OCI-LY1 (cell line): ENCODE results near the gene COG4.

Source experiments
- H2AFZ ChIP-seq: fragments of 200-600 bp; sonication (generic), shearing (Covaris generic); 2 replicates; pipeline ENCODE4 v1.6.0; 2014; ENCODE audit warnings: antibody characterized with exemption, mild to moderate bottlenecking, low read length
- H3F3A ChIP-seq: fragments of 200-600 bp; sonication (generic), shearing (Covaris generic); 2 replicates; pipeline ENCODE4 v1.6.0; 2014; ENCODE audit warnings: mild to moderate bottlenecking, antibody characterized with exemption, low read length, moderate library complexity; ENCODE audit not compliant: insufficient read depth
- H3K27ac ChIP-seq: fragments of 200-600 bp; sonication (generic); 2 replicates; pipeline ENCODE4 v1.5.1; 2014; ENCODE audit warnings: low read length, mixed run types, mild to moderate bottlenecking, low read depth; ENCODE audit not compliant: poor library complexity, severe bottlenecking
- H3K27me3 ChIP-seq: fragments of 200-600 bp; sonication (generic); 2 replicates; pipeline ENCODE4 v1.6.0; 2014; ENCODE audit warnings: antibody characterized with exemption, mild to moderate bottlenecking, low read length, moderate library complexity; ENCODE audit not compliant: insufficient read depth
- H3K36me3 ChIP-seq: fragments of 200-600 bp; sonication (generic); 2 replicates; pipeline ENCODE4 v1.6.1; 2014; ENCODE audit warnings: mild to moderate bottlenecking, antibody characterized with exemption, low read length, moderate library complexity, mixed read lengths; ENCODE audit not compliant: insufficient read depth
- H3K4me1 ChIP-seq: fragments of 200-600 bp; sonication (generic); 2 replicates; pipeline ENCODE4 v1.5.1; 2014; ENCODE audit warnings: mild to moderate bottlenecking, low read length, moderate library complexity; ENCODE audit not compliant: insufficient read depth, severe bottlenecking
- H3K4me2 ChIP-seq: fragments of 200-600 bp; sonication (generic), shearing (Covaris generic); 2 replicates; pipeline ENCODE4 v1.6.1; 2014; ENCODE audit warnings: low read length
- H3K4me3 ChIP-seq: fragments of 200-600 bp; sonication (generic); 2 replicates; pipeline ENCODE4 v1.5.1; 2014; ENCODE audit warnings: low read length, low read depth, mild to moderate bottlenecking, mixed read lengths; ENCODE audit not compliant: poor library complexity, severe bottlenecking
- H3K79me2 ChIP-seq: fragments of 200-600 bp; shearing (Covaris generic); 2 replicates; pipeline ENCODE4 v1.6.1; 2016; ENCODE audit warnings: mixed run types, low read length, mixed read lengths; ENCODE audit not compliant: insufficient read depth
- H3K9ac ChIP-seq: fragments of 200-600 bp; sonication (generic), shearing (Covaris generic); 2 replicates; pipeline ENCODE4 v1.6.1; 2014; ENCODE audit warnings: mild to moderate bottlenecking, low read length, mixed read lengths
- H3K9me2 ChIP-seq: fragments of 200-600 bp; sonication (generic), shearing (Covaris generic); 2 replicates; pipeline ENCODE4 v1.6.1; 2014; ENCODE audit warnings: low read depth, mild to moderate bottlenecking, low read length, mixed read lengths
- H3K9me3 ChIP-seq: fragments of 200-600 bp; shearing (Covaris generic); 2 replicates; pipeline ENCODE4 v1.6.1; 2014; ENCODE audit warnings: low read length, mixed read lengths
- H4K20me1 ChIP-seq: fragments of 200-600 bp; sonication (generic), shearing (Covaris generic); 2 replicates; pipeline ENCODE4 v1.6.0; 2016; ENCODE audit warnings: mild to moderate bottlenecking, low read length; ENCODE audit not compliant: insufficient read depth
- EZH2 ChIP-seq: fragments of 200-600 bp; sonication (generic), shearing (Covaris generic); IDR thresholded peaks from 2 replicates; pipeline ENCODE4 v1.8.0; 2017; ENCODE audit warnings: borderline replicate concordance, mixed run types, mild to moderate bottlenecking, antibody characterized with exemption, low read length, moderate library complexity, mixed read lengths
- TF ChIP-seq, protein P1 (sequence below): fragments of 200-600 bp; sonication (generic), shearing (Covaris generic); IDR thresholded peaks from 2 replicates; pipeline ENCODE4 v1.5.1; 2017; ENCODE audit warnings: mild to moderate bottlenecking, antibody characterized with exemption, low read length, moderate library complexity, mixed read lengths

The COG4 gene

DNA sequence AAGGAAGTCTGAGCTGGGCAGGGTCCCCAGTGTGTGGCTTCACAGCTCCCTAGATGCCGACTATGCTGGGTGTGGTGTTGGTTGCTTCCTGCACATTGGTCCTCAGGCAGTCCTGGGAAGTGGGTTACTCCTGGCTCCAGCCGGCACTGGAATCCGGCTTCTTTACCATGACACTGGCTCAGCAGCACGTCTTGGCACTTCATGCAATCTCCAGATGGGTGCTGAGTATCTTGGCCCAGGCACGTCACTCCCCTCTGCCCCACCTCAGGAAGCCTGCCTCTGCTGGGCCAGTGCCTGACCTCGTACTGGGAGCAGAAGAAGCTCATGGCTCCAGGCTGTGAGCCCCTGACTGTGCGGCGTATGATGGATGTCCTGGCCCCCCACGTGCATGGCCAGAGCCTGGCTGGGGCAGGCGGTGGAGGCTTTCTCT lies 44.4 kb downstream of the COG4 start:
- Histone ChIP-seq H3K4me3 (no peak overlapping the region), H3K9me2 (no peaks in the 10 kb centered on the region), H3K27ac (no peak overlapping the region), H2AFZ (no peak overlapping the region), H3K36me3 (peaks cover 53% of the 10 kb centered on the region), H3K4me2 (no peak overlapping the region), H3K79me2 (no peaks in the 10 kb centered on the region), H3K9ac (no peak overlapping the region), H3K27me3 (no peaks in the 10 kb centered on the region), H3K9me3 (no peaks in the 10 kb centered on the region), H3F3A (no peaks in the 10 kb centered on the region), H4K20me1 (no peaks in the 10 kb centered on the region), H3K4me1 (peaks cover 44% of the 10 kb centered on the region)
- TF ChIP-seq, protein P1, sequence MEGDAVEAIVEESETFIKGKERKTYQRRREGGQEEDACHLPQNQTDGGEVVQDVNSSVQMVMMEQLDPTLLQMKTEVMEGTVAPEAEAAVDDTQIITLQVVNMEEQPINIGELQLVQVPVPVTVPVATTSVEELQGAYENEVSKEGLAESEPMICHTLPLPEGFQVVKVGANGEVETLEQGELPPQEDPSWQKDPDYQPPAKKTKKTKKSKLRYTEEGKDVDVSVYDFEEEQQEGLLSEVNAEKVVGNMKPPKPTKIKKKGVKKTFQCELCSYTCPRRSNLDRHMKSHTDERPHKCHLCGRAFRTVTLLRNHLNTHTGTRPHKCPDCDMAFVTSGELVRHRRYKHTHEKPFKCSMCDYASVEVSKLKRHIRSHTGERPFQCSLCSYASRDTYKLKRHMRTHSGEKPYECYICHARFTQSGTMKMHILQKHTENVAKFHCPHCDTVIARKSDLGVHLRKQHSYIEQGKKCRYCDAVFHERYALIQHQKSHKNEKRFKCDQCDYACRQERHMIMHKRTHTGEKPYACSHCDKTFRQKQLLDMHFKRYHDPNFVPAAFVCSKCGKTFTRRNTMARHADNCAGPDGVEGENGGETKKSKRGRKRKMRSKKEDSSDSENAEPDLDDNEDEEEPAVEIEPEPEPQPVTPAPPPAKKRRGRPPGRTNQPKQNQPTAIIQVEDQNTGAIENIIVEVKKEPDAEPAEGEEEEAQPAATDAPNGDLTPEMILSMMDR: no peak
- no peak for TF ChIP-seq EZH2

DNA sequence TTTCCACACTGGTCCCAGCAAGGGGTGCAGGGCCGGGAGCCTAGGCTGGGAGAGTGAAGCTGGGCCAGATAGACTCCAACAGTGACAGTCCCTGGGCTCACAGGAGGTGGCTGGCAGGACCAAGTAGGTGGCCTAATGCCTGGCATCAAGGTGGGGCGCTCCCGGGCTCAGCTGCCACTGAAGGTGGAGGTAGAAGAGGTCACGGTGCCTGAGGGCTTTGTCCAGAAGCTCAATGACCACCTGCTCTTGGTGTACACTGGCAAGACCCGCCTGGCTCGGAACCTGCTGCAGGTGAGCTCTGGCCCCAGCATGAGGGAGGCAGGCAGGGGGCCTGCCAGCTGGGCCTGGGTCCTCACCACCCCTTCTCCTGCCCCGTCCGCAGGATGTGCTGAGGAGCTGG lies 45.2 kb downstream of the COG4 start:
- H3K27ac ChIP-seq: no peak overlapping the region
- peaks cover 37% of the 10 kb centered on the region for H3K4me1 ChIP-seq
- H3K9me2 ChIP-seq: no peaks in the 10 kb centered on the region
- no peak overlapping the region for H2AFZ ChIP-seq
- H3K4me2 ChIP-seq: no peak overlapping the region
- H3K9ac ChIP-seq: no peak overlapping the region
- no peaks in the 10 kb centered on the region for H4K20me1 ChIP-seq
- TF ChIP-seq, protein P1: no peak
- TF ChIP-seq EZH2: no peak
- H3K79me2 ChIP-seq: no peaks in the 10 kb centered on the region
- no peaks in the 10 kb centered on the region for H3K27me3 ChIP-seq
- H3K4me3 ChIP-seq: no peak overlapping the region
- no peaks in the 10 kb centered on the region for H3K9me3 ChIP-seq
- peaks cover 53% of the 10 kb centered on the region for H3K36me3 ChIP-seq
- no peaks in the 10 kb centered on the region for H3F3A ChIP-seq

DNA sequence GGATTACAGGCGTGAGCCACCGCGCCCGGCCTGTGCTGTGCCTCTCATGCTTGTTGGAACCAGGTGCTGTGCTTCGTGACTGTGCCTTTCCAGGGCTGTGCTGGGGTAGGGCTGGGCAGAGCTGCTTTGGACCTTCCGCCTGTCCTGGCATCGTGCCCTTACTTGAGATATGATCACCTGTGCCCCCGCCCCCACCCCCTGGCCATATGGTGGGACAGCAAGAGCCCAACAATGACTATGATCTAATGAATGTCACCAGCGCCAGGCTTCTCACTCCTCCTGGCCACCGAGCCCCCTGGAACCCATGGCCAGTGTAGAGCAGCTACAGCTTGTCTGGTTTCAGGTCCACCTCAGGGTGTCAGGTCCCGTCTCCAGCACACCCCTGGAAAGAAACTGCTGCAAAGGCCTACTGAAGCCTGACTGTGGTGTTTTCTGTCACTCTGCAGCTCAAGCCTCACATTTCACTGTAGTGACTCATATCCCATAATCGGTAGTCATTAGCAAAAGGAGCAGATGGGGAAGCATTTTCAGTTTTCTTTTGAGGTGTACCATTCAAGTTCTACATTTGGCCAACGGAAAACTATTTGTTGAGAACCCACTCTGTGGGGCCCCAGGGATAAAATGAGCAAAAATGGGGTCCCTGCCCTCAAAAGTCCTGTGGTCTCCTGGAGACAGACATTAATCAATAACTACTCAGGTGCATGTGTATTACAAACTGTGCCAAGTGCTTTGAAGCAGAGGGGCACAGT lies 46.9 kb downstream of the COG4 start:
- no peaks in the 10 kb centered on the region for H3K9me2 ChIP-seq
- H4K20me1 ChIP-seq: no peaks in the 10 kb centered on the region
- no peaks in the 10 kb centered on the region for H3K79me2 ChIP-seq
- H3K9ac ChIP-seq: no peak overlapping the region
- H3K27me3 ChIP-seq: no peaks in the 10 kb centered on the region
- no peaks in the 10 kb centered on the region for H3K9me3 ChIP-seq
- TF ChIP-seq EZH2: no peak
- TF ChIP-seq, protein P1: no peak
- no peak overlapping the region for H2AFZ ChIP-seq
- H3K27ac ChIP-seq: peak overlapping the region; percentile 41
- no peak overlapping the region for H3K4me3 ChIP-seq
- H3K4me2 ChIP-seq: no peak overlapping the region
- peaks cover 28% of the 10 kb centered on the region for H3K4me1 ChIP-seq
- H3F3A ChIP-seq: no peaks in the 10 kb centered on the region
- H3K36me3 ChIP-seq: peaks cover 42% of the 10 kb centered on the region
